ENCODE measurements around the gene CALML6. TPM values are rescaled to one million over a fixed set of nuclear protein-coding genes. Genes with fewer than 3 reads are reported as not detected.

Gene CALML6
- total RNA-seq, 6 experiments from 2014 or later, result 0.11 to 0.95 (median 0.48) TPM; not detected in 1

- no peak for TF ChIP-seq CTCF (IDR thresholded peaks at IDR 0.05)
- Mint-ChIP-seq H3K27ac (no peak overlapping the region), H3K27me3 (ENCODE audit: insufficient read depth) (peaks cover 8% of the 10 kb centered on the region; the same call in 1 of the 2 replicates), H3K4me3 (no peak overlapping the region), H3K36me3 (ENCODE audit: low read depth) (no peaks in the 10 kb centered on the region), H3K9me3 (no peaks in the 10 kb centered on the region; the same call in 1 of the 2 replicates), H3K4me1 (ENCODE audit: low read depth) (peaks cover 7% of the 10 kb centered on the region)
- no peak for DNase-seq
Observed at GRCh38 chr1:1898246-1898933, 16.7 kb upstream of the CALML6 start.

GRCh38 chr1:1899266-1899966, 15.6 kb upstream of the CALML6 start:
- Mint-ChIP-seq H3K9me3 (no peaks in the 10 kb centered on the region; the same call in 1 of the 2 replicates), H3K27ac (no peak overlapping the region), H3K36me3 (ENCODE audit: low read depth) (no peaks in the 10 kb centered on the region), H3K27me3 (ENCODE audit: insufficient read depth) (peaks cover 8% of the 10 kb centered on the region; the same call in 1 of the 2 replicates), H3K4me1 (ENCODE audit: low read depth) (peaks cover 7% of the 10 kb centered on the region), H3K4me3 (no peak overlapping the region)
- peak; percentile 39 for TF ChIP-seq CTCF (IDR thresholded peaks at IDR 0.05)
- no peak for DNase-seq

GRCh38 chr1:1899967-1900327, 15.1 kb upstream of the CALML6 start:
- Mint-ChIP-seq H3K4me3 (no peak overlapping the region), H3K36me3 (ENCODE audit: low read depth) (no peaks in the 10 kb centered on the region)
- DNase-seq, result no peak

GRCh38 chr1:1900883-1901640, 14.0 kb upstream of the CALML6 start:
- H3K4me1 Mint-ChIP-seq (ENCODE audit: low read depth), result peaks cover 2% of the 10 kb centered on the region
- no peak for DNase-seq
- no peaks in the 10 kb centered on the region for H3K36me3 Mint-ChIP-seq (ENCODE audit: low read depth)

More at GRCh38 chr1:1899967-1900327, 15.1 kb upstream of the CALML6 start:
- H3K4me1 Mint-ChIP-seq (ENCODE audit: low read depth), result peaks cover 1% of the 10 kb centered on the region; the same call in 1 of the 2 replicates
- no peak overlapping the region for H3K27ac Mint-ChIP-seq
- H3K27me3 Mint-ChIP-seq (ENCODE audit: insufficient read depth), result peaks cover 7% of the 10 kb centered on the region; the same call in 1 of the 2 replicates
- no peaks in the 10 kb centered on the region; the same call in 1 of the 2 replicates for H3K9me3 Mint-ChIP-seq
- TF ChIP-seq CTCF (IDR thresholded peaks at IDR 0.05), result no peak

More at GRCh38 chr1:1900883-1901640, 14.0 kb upstream of the CALML6 start:
- Mint-ChIP-seq H3K27ac (no peak overlapping the region), H3K4me3 (no peak overlapping the region), H3K9me3 (no peaks in the 10 kb centered on the region; the same call in 1 of the 2 replicates), H3K27me3 (ENCODE audit: insufficient read depth) (peaks cover under 1% of the 10 kb centered on the region; the same call in 1 of the 2 replicates)
- TF ChIP-seq CTCF (IDR thresholded peaks at IDR 0.05), result no peak
